Stimulated activated CD8-positive, alpha-beta memory T cell treated with anti-CD3 and anti-CD28 coated beads, Interleukin-12 subunit alpha, Interleukin-12 subunit beta, amount 100 ng/mL, for 24 hours (primary cell): Measurements from ENCODE around the gene RPL36.
A peak's percentile ranks its signal among the peaks of the same experiment; 100 is the strongest.

ENCODE experiments used
- DNase-seq: peaks from one replicate; pipeline ENCODE4 v3.0.0-alpha.2; 2020; ENCODE audit errors: extremely low read depth

Gene RPL36

DNA sequence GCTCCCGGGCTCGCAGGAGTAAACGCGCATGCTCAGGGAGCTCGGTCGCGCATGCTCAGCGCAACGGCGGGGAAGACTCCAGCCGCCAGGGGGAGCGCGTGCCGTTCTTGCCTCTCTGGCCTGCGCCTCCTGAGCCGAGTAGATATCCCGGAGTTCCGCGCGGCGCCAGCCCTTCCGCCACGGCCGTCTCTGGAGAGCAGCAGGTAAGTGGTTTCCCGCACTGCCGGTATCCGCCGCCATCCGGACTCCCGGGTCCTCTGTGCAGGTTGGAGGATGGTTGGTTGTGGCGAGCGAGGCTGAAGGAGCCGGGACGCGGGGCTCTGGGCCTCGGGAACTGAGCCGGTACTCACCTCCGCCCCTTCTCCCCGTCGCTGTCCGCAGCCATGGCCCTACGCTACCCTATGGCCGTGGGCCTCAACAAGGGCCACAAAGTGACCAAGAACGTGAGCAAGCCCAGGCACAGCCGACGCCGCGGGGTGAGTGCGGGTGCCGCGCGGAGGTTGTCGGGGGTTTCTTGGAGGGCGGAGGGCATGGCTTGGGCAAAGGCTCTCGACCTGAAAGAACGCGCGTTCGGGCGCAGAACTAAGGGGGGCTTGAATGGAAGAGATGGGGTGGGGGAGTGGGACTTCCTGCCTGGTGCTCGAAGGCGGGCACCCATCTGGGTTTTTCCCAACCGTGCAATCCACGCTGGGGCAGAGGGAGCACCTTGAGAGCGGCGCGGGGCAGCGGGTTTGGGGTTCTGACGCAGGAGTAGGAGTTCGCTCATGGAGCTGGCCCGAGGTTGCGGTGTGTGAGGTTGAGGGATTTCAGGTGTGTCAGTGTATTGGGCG lies at the start of gene RPL36:
RPL36 (plus strand) TSS at position 171 of the 830 bp plus-strand sequence; CDS start at position 384, 213 bp downstream.
- DNase-seq = peak; percentile 96

DNA sequence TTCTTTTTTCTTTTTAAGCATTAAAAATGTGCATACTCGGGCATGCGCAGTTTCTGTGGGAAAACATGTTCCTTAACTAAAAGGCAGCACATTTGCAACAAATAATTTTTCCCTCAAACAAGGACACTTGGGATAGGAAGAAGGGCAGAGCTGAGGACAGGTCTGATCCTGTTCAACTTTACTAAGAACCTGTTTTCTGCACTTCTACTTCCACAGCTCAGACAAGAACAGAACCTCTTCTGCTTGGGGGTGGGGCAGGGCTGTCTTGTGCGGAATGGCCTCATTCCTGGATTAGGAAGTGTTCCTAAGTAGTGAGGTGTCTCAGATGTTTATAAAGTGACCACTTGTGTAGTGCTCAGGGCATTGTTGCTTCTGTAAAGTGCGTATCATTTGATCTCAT lies 48.9 kb upstream of the RPL36 start:
- DNase-seq = no peak

DNA sequence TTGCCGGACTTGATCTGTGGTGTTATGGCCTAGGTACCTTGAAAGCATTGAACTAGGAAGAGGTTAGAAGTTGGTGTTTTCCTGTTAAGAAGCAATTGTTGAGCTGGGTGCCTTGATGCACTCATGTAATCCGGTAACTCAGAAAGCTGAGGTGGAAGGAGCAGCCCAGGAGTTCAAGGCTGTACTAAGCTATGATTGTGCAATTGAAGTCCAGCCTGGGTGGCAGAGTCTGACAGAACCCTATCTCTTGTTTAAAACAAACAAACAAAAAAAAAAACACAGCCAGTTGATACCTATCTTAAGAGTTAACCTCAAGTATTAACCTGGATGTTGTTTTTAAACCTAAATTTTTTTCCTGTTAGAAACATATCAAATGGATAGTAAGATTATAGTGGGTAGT lies 47.9 kb upstream of the RPL36 start:
- DNase-seq = no peak

DNA sequence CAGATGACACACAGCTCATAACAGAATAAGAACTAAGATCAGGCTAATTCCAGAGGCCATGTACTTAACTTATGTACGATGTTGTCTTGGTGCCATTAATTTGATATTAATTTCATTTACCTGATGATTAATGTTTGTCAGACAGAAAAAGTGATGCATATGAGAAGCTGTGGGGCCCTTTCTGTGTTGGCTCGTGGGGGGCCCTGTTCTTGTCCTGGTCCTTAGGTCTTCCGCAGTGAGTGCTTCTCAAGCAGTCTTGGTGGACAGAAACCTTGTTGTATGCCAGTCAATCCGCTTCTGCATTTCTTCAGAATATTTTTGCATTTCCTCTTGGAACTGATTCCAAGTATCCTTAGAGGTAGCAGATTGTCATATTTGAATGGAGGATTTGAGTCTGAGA lies 47.0 kb upstream of the RPL36 start:
- DNase-seq = no peak

DNA sequence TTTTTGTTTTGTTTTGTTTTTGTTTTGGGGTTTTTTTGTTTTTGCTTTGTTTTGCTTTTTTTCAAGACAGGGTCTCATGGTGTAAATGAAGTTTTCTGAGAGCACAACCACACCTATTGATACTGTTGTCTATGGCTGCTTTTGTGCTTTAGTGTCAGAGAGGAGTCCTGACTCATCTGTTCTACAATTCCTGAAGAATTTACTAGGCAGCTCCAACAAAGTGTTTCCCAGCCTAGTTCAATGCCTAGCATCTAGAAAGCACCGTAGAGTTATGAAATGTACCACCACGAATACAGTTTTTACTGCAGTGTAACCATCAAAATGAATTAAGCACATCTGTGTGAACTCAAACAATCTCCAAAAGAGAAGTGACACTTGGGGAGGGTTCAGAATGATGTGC lies 46.1 kb upstream of the RPL36 start:
- DNase-seq = no peak

DNA sequence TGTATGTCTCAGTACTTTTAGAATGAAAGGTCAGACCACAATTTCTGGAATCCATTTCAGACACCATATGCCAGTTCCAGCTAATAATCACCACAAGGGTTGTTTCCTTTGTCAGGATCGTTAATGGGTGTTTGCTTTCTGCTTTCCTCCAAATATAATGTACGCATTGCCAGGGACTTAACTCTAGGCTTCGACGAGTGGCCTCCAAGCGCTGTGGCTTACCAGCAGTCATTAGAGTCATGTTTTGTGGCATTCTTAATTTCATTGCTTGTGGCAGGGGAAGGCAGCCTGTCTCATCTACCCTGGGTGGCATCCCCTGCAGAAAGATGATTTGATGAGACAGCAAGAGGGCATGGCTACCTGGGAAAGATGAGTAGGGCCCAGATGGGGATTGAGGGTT lies 44.7 kb upstream of the RPL36 start:
- DNase-seq = no peak

DNA sequence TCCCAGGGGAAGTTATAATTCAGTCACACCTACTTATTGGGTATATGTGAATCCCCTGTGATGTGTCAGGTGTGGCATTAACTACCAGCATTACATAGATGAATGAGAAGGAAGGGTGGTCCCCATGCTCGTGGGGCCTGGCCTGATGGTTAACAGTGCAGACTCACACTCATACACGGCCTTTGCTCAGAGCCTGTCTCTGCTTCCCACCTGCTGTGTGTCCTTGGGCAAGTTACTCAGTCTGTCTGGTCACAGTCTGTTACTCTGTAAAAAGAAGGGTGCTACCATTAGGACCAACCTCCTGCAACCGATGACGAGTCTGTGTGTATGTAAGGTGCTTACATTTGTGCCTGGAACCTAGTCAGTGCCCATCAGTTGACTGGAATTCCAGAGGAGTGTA lies 43.4 kb upstream of the RPL36 start:
- DNase-seq = no peak

DNA sequence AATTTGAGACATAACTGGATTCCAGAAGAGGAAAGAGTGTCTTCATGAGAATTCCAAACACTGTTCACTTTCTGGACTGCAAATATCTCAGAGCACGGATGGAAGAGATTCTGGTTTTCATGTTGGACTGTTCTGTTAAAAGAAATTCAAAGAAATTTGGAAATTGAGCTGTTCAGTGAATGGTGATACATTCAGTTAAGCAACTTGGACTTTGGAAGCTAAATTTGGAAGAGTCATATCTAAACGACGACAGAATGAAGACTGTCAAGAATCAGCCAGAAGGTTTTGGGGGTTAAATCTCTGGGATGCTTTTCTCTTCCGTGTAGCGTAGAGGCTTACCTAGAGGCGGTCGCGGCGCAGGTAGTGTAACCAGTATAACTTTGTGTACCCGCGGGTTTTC lies 41.6 kb upstream of the RPL36 start:
- no peak for DNase-seq

DNA sequence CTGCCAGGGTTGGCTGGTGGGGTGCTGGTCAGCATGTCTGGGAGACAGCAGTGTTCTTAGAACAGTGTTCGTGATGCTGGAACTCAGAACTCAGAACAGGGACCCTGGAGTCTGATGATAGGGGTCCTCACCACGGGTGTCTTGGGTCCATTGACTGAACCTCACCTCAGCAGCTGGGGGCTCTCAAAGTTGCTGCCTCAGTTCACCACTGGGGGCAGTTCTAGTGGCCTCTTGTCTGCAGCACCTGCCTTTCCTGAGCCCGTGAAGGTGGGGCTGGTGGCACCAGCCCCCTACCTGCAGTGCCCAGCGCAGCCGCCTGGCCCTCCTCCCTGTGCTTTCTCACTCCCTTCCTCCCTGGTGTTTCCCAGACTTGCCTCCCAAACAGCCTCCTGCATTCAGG lies 38.7 kb upstream of the RPL36 start:
- no peak for DNase-seq

DNA sequence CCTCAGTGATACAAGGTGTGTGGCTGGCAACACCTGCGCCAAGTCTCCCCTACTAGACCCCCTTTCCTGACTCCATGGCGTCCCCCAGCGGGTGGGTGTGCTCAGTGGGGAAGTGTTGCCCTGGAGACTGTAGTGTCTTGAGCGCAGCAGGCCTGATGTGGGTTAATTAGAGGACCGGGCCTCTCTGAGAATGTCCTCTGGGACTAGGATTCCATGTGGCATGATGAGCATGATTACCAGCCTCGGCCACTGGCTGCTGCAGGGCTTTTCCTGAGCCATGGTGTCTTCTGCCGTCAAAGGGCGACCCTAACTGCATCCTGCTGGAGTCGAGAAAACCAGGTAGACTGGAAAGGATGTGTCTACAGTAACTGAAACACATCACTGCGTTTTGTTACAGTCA lies 37.8 kb upstream of the RPL36 start:
- no peak for DNase-seq

DNA sequence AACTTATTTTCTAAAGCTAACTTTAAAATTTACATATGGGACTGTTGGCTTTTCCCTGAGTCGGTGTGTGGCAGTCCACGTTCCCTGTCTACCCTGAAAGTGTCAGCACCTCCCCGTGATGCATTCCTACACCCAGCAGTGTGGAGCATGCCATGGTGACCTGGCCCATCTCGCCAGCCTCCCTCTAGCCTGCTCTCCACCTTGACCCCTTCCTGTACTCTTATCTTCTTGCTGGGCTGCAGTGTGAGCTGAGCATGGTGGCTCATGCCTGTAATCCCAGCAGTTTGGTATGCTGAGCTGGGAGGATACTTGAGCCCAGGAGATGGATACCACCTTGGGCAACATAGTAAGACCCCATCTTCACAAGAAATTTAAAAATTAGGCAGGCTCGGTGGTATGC lies 35.2 kb upstream of the RPL36 start:
- DNase-seq = no peak

DNA sequence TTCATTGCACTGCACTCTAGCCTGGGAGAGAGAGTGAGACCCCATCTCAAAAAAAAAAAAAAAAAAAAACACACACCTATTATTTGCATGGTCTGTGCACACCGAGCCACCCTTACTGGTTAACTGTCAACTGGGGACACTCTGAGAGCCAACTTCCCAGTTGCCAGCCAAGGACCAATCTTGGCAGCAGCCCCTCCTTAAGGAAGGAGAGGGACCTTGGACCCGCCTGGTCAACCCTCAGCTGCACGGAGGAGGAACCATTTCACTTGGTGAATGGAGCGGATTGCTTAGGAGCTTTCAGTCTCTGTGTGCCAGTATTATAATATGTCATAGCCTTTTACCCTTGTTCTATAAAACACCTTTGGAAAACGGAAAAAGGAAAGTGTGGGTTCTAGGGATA lies 34.7 kb upstream of the RPL36 start:
- DNase-seq = no peak

DNA sequence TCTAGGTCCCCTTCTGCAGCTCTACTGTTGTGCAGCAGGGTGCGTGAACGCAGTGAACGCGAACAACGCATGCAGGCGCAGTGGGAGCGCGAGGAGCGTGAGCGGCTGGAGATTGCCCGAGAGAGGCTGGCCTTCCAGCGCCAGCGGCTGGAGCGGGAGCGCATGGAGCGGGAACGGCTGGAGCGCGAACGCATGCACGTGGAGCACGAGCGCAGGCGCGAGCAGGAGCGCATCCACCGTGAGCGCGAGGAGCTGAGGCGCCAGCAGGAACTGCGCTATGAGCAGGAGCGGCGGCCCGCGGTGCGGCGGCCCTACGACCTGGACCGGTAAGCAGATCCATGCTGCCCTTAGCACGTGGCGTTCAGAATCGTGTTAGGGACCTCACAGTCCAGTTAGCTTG lies 28.6 kb upstream of the RPL36 start:
- no peak for DNase-seq

DNA sequence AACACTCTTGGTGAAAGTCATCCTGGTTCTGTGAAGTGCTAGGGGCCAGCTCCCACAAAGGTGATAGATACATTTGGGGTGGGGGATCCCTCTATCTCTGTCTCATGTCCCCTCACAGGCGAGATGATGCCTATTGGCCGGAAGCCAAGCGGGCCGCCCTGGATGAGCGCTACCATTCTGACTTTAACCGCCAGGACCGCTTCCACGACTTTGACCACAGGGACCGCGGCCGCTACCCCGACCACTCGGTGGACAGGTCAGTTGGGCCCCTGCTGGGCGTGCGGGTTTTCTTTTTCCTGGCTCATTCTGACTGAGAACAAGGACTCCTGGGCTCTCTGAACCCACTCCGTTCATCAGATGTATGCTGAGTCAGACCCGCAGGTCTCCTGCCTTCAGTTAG lies 26.2 kb upstream of the RPL36 start:
- no peak for DNase-seq

DNA sequence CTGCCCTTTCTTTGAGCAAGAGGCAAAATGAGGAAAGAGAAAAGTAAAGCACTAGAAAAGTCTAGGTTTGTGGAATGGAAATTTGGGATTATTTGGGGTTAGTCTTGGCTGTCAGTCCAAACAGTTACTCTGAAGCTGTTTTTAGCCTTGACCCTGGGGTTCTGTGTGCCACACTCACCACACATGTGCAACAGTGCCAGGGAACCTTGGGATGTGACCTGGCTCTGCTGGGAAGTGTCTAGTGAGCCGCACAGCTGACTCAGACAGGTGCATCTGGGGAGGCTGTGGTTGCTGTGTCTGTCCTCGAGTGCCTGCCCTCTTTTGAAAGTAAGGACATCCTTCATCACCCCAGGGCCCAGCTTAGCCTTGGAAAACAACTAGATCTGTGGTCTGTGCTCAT lies 25.6 kb upstream of the RPL36 start:
- no peak for DNase-seq

DNA sequence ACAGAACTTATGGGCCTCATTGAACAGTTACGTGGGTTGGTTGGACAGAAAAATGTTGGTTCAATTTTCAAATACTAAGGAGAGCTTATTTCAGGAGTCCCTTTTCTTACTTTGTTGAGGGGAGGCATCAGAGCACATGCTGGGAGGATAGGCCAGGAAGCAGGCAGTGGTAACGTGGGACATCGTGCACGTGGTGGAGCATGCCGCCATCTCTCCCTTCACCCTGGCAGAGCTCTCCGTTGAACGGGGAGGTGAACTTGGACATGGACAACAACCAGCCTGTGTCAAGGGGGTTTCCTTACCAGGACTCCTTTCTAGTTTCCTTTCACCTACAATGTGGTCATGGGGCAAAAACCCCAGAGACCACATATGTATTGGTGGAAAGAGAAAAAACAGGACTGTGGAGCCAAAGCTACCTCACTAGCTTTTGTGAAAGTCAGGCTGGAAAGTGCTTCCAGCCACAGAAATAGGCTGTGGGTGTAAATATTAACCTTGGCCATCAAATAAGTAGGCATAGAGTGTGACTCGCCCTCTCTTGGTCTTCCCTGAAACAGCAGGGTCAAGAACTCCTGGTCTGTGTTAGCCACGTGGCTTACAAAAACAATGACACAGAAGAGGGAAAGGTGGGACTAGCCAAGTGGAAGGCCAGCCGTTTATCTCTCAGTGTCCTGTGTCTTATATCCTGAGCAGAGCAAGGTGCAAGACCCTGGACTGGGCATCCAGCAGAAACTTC lies 24.1 kb upstream of the RPL36 start:
- DNase-seq = no peak

DNA sequence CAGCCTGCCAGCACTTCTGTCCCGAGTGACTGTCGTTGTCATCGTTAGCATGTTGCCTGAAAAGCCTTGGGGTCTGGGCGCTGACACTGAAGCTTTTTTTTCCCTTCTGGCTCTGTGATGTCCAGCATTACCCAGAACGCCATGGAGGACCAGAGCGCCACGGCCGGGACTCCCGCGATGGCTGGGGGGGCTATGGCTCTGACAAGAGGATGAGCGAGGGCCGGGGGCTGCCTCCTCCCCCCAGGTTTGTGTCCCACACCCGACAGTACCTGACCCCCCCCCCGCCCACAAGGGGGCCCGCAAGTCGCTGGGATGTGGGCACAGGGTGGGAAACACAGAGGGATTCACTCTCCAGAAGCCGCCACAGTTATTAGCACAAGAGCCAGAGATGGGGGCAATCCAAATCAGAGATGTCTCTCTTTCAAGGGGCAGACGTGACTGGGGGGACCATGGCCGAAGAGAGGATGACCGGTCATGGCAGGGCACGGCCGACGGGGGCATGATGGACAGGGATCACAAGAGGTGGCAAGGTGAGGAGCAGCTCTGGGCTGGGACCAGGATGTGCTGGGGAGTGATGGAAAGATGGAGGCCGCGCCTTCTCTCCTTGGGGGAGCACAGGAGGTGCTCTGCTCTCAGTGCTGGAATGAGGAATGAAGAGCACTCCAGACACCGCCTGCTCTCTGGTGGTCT lies 23.0 kb upstream of the RPL36 start:
- DNase-seq = no peak

DNA sequence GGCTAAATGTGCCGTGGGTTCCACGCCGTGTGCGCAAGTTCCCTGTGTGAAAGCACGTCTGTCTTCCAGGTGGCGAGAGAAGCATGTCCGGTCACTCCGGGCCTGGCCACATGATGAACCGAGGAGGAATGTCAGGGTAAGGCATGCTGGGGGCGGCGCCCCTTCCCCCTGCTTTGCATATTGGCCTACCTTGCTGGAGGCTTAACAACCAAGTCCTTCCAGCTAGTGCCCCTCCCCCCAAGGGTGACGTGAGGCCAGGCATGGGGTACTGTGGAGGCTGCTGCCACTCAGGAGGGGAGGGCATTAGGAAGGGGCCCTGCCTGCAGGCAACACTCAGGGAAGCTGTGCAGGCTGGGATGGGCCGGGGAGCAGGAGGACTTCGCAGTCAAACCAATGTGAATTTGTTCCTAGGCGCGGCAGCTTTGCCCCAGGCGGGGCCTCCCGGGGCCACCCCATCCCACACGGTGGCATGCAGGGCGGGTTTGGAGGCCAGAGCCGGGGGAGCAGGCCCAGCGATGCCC lies 22.3 kb upstream of the RPL36 start:
- no peak for DNase-seq

DNA sequence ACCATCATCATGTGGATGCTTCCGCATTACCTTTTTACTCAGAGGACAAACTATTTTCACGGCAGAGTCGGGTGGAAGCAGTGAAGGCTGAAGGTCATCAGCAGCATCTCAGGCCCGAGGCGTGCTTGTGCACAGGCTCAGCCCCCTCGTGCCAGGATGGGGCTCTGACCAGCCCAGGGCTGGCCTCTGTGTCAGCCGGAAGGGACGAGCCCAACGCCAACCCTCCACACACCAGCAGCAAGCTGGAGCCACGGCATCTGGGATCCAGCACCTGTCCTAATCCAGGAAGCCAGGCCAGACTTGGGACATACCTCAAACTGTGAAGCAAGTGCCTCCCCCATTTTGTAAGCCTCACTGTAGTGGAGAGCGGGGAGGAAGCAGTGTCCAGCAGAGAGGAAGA lies 20.9 kb upstream of the RPL36 start:
- DNase-seq = no peak

DNA sequence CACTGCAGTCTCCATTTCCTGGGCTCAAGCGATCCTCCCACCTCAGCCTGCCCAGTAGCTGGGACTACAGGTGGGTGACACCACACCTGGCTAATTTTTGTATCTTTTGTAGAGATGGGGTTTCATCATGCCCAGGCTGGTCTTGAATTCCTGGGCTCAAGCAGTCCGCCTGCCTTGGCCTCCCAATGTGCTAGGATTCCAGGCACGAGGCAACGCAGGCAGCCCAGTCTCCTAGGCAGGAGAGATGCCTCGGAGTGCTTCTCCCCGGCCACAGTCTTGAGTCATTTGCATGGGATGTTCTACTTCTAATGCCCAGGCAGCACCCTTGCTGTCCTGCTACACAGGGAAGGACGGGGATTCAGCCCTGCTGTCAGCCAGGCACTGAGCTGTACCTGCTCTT lies 18.5 kb upstream of the RPL36 start:
- DNase-seq = no peak

DNA sequence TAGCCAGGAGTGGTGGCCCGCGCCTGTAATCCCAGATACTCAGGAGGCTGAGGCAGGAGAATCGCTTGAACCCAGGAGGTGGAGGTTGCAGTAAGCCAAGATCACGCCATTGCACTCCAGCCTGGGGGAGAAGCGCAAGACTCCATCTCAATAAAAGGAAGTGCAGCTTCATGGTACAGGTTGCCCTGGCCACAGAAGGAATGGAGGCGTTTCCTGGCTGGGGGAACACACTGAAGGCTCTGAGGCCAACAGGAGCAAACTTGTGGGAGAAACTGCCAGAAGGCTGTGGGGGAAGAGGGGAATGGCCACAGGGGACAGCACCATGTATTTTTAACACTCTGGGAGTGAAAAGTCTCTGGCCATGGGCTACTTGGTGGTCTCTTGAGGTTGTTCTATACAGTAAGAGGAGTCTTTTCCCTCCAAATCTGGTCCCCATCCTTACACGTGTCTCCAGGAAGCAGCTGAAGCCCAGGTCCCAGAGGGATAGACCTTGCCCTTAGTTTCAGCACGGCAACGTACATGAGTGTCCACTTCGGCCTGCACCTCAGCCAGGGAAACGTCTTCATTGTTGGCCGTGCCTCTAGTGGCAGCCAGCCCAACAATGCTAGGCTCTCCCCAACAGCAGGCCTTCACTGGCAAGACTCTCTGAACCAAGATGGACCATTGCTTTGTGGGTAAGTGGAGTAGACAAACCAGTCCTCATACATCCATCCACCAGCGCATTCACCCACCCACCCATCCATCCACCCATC lies 17.2 kb upstream of the RPL36 start:
- DNase-seq = no peak

DNA sequence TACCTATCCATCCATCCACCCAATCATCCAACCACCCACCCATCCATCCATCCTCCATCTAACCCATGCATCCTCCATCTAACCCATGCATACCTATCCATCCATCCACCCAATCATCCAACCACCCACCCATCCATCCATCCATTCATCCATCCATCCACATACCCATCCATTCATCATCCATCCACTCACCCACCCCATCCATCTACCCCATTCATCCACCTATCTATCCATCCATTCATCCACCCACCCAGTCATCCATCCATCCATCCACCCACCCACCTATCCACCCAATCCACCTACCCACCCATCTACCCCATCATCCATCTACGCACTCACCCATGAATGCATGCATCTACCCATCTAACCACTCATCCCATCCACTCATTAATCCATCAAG lies 16.3 kb upstream of the RPL36 start:
- no peak for DNase-seq
